HG02885 (cell line): ENCODE measurements around the gene GNB4.

Source experiments
- ATAC-seq: cut with Tn5 transposase; IDR thresholded peaks from one replicate; pipeline ENCODE4 v1.9.1; 2021; ENCODE audit warnings: mild to moderate bottlenecking; ENCODE audit not compliant: unreplicated experiment, poor library complexity

GNB4 gene

GRCh38 chr3:179451265-179452175 lies at the start of gene GNB4:
Gene GNB4 (minus strand): TSS chr3:179451470. CDS start chr3:179426200, 25,270 bp downstream.
- peak; percentile 79 for ATAC-seq

GRCh38 chr3:179495483-179495882 lies 44.2 kb upstream of the GNB4 start:
- no peak for ATAC-seq

GRCh38 chr3:179493260-179493659 lies 42.0 kb upstream of the GNB4 start:
- no peak for ATAC-seq

- no peak for ATAC-seq
Observed at GRCh38 chr3:179488213-179488612, 36.9 kb upstream of the GNB4 start.

- no peak for ATAC-seq
Observed at GRCh38 chr3:179486806-179487205, 35.5 kb upstream of the GNB4 start.

- ATAC-seq = no peak
Observed at GRCh38 chr3:179482857-179483256, 31.6 kb upstream of the GNB4 start.

GRCh38 chr3:179476215-179476614 lies 24.9 kb upstream of the GNB4 start:
- no peak for ATAC-seq

GRCh38 chr3:179474480-179474879 lies 23.2 kb upstream of the GNB4 start:
- ATAC-seq = no peak

GRCh38 chr3:179473565-179473964 lies 22.3 kb upstream of the GNB4 start:
- ATAC-seq = peak; percentile 49

GRCh38 chr3:179464323-179465092 lies 13.2 kb upstream of the GNB4 start:
- peak; percentile 74 for ATAC-seq

- ATAC-seq = no peak
Observed at GRCh38 chr3:179463319-179463718, 12.0 kb upstream of the GNB4 start.

GRCh38 chr3:179460260-179460659 lies 9.0 kb upstream of the GNB4 start:
- ATAC-seq = no peak

GRCh38 chr3:179455954-179456353 lies 4.7 kb upstream of the GNB4 start:
- no peak for ATAC-seq

- ATAC-seq = no peak
Observed at GRCh38 chr3:179454887-179455286, 3.6 kb upstream of the GNB4 start.

GRCh38 chr3:179453967-179454366 lies 2.7 kb upstream of the GNB4 start:
- no peak for ATAC-seq

- no peak for ATAC-seq
Observed at GRCh38 chr3:179452872-179453271, 1.6 kb upstream of the GNB4 start.

- ATAC-seq = no peak
Observed at GRCh38 chr3:179452176-179452564, 900 bp upstream of the GNB4 start.

GRCh38 chr3:179450901-179451264 lies 387 bp downstream of the GNB4 start:
- peak; percentile 53 for ATAC-seq

- ATAC-seq = no peak
Observed at GRCh38 chr3:179450261-179450701, 989 bp downstream of the GNB4 start.

GRCh38 chr3:179449636-179450035 lies 1.6 kb downstream of the GNB4 start:
- no peak for ATAC-seq

GRCh38 chr3:179447251-179447650 lies 4.0 kb downstream of the GNB4 start:
- no peak for ATAC-seq
